GM18502 (cell line): Measurements from ENCODE around the gene TCF19.

Experiments used
- ATAC-seq: cut with Tn5 transposase; IDR thresholded peaks from one replicate; pipeline ENCODE4 v1.9.1; 2021; ENCODE audit warnings: mild to moderate bottlenecking; ENCODE audit not compliant: unreplicated experiment, poor library complexity

The TCF19 gene

GRCh38 chr6:31158140-31158862 is at the start of gene TCF19:
Gene TCF19 (plus strand): TSS chr6:31158589. CDS start chr6:31159470, 881 bp downstream.
- peak; percentile 76 for ATAC-seq

- ATAC-seq = no peak
Observed at GRCh38 chr6:31110825-31111582, 47.4 kb upstream of the TCF19 start.

- ATAC-seq = no peak
Observed at GRCh38 chr6:31111712-31112111, 46.7 kb upstream of the TCF19 start.

GRCh38 chr6:31112478-31112877 is 45.9 kb upstream of the TCF19 start, which contains the start of gene C6orf15:
Gene C6orf15 (minus strand): TSS chr6:31112575. CDS start chr6:31112555, 20 bp downstream.
- no peak for ATAC-seq

- ATAC-seq = no peak
Observed at GRCh38 chr6:31113861-31114540, 44.4 kb upstream of the TCF19 start.

GRCh38 chr6:31114541-31114878 is 43.9 kb upstream of the TCF19 start, which contains the start of gene PSORS1C1:
Gene PSORS1C1 (plus strand): TSS chr6:31114800. CDS start chr6:31129633, 14,833 bp downstream.
- ATAC-seq = no peak

GRCh38 chr6:31114970-31115849 is 43.2 kb upstream of the TCF19 start:
- no peak for ATAC-seq

GRCh38 chr6:31115941-31116560 is 42.3 kb upstream of the TCF19 start:
- ATAC-seq = no peak

- no peak for ATAC-seq
Observed at GRCh38 chr6:31116661-31117385, 41.6 kb upstream of the TCF19 start.

GRCh38 chr6:31118178-31118577 is 40.2 kb upstream of the TCF19 start:
- no peak for ATAC-seq

- no peak for ATAC-seq
Observed at GRCh38 chr6:31120151-31120915, 38.1 kb upstream of the TCF19 start, which contains the start of gene CDSN. Gene CDSN (minus strand): TSS chr6:31120446. CDS start chr6:31120419, 27 bp downstream.

GRCh38 chr6:31121131-31121790 is 37.1 kb upstream of the TCF19 start:
- no peak for ATAC-seq

GRCh38 chr6:31122791-31123706 is 35.3 kb upstream of the TCF19 start:
- ATAC-seq = no peak

GRCh38 chr6:31125162-31125561 is 33.2 kb upstream of the TCF19 start:
- no peak for ATAC-seq

GRCh38 chr6:31125586-31126363 is 32.6 kb upstream of the TCF19 start:
- no peak for ATAC-seq
